Suprapubic skin (tissue), 4 donors: ENCODE data around the gene PCDH7. TPM values are rescaled to one million over a fixed set of nuclear protein-coding genes. Genes with fewer than 3 reads are reported as not detected.
A peak's percentile ranks its signal among the peaks of the same experiment; 100 is the strongest.

ENCODE experiments used
- DNase-seq, 2 donors: peaks; one replicate each; pipeline ENCODE4 v3.0.0-alpha.2; 2019; ENCODE audit warnings: low spot score in 2 of 2
- H3K27ac ChIP-seq: fragments of 200-600 bp; sonication (generic); one replicate; pipeline ENCODE4 v1.5.1; 2019
- H3K27me3 ChIP-seq: fragments of 200-600 bp; sonication (generic); one replicate; pipeline ENCODE4 v1.5.1; 2019
- H3K36me3 ChIP-seq: fragments of 200-600 bp; sonication (generic); one replicate; pipeline ENCODE4 v1.5.1; 2019
- H3K4me1 ChIP-seq: fragments of 200-600 bp; sonication (generic); one replicate; pipeline ENCODE4 v1.5.1; 2019
- H3K4me3 ChIP-seq: fragments of 200-600 bp; sonication (generic); one replicate; pipeline ENCODE4 v1.5.1; 2019; ENCODE audit warnings: mild to moderate bottlenecking
- H3K9me3 ChIP-seq: fragments of 200-600 bp; sonication (generic); one replicate; pipeline ENCODE4 v1.5.1; 2019
- CTCF ChIP-seq, 2 donors: fragments of 200-600 bp in 1 of 2; fragments of 450-650 bp in 1 of 2; sonication (generic) in 1 of 2; IDR thresholded peaks; one replicate each; pipeline ENCODE4 v1.5.1; 2016 to 2019; ENCODE audit warnings: antibody characterized with exemption in 2 of 2, mild to moderate bottlenecking in 1 of 2, moderate library complexity in 1 of 2
- EP300 ChIP-seq: sonication (generic); formaldehyde crosslinking; IDR thresholded peaks from one replicate; pipeline ENCODE4 v1.6.1; 2017; ENCODE audit warnings: antibody characterized with exemption
- POLR2A ChIP-seq, 2 donors: fragments of 450-650 bp; IDR thresholded peaks; one replicate each; pipeline ENCODE4 v1.6.1; 2017; ENCODE audit warnings: antibody characterized with exemption in 2 of 2, mild to moderate bottlenecking in 2 of 2, moderate library complexity in 2 of 2
- POLR2AphosphoS5 ChIP-seq, 3 donors: sonication (generic); formaldehyde crosslinking; IDR thresholded peaks; one replicate each; pipeline ENCODE4 v1.6.1; 2017; ENCODE audit warnings: antibody characterized with exemption in 3 of 3
- WGBS: methylation state at CpG from one replicate; pipeline ENCODE4 v1.1.5; 2018; 5-methylcytosine and 5-hydroxymethylcytosine counted together
- total RNA-seq, 4 donors: library from RNA; depleted of rRNA; stranded (reverse); fragments of >200 nt; gene quantifications; one replicate each; pipeline ENCODE4 v1.1.0, GENCODE V29; 2016

Gene PCDH7
- 10 to 100 TPM; 38.1 to 70.0 (median 44.0) TPM for total RNA-seq

GRCh38 chr4:30720021-30720660 is at the start of gene PCDH7:
Gene PCDH7, plus strand, starts transcription at chr4:30720369. Its CDS starts 1,054 bp downstream, at chr4:30721423.
- TF ChIP-seq CTCF (IDR thresholded peaks at IDR 0.05) (no peak), EP300 (no peak), POLR2A (IDR thresholded peaks at IDR 0.05) (no peak), POLR2AphosphoS5 (IDR thresholded peaks at IDR 0.05) (no peak)
- Histone ChIP-seq H3K4me3 (peak within 1 kb of the TSS; percentile 74), H3K9me3 (no peaks in the 10 kb centered on the region), H3K4me1 (peaks cover 61% of the 10 kb centered on the region), H3K27ac (peak within 1 kb of the TSS; percentile 65), H3K27me3 (peaks cover 44% of the 10 kb centered on the region), H3K36me3 (no peaks in the 10 kb centered on the region)
- WGBS, result under 1% methylated on average over 35 of the region's 44 CpGs
- no peak for DNase-seq

- TF ChIP-seq CTCF (IDR thresholded peaks at IDR 0.05) (no peak), POLR2A (IDR thresholded peaks at IDR 0.05) (no peak), EP300 (no peak), POLR2AphosphoS5 (IDR thresholded peaks at IDR 0.05) (no peak)
- WGBS, result 83% methylated on average over 3 of the region's 3 CpGs
- no peak for DNase-seq
Observed at GRCh38 chr4:30671926-30672448, 48.2 kb upstream of the PCDH7 start.

GRCh38 chr4:30696191-30696590 is 24.0 kb upstream of the PCDH7 start:
- H3K27ac ChIP-seq, result no peak overlapping the region
- no peak for DNase-seq
- no peaks in the 10 kb centered on the region for H3K36me3 ChIP-seq
- H3K4me3 ChIP-seq, result no peak overlapping the region
- no peak for TF ChIP-seq POLR2A (IDR thresholded peaks at IDR 0.05)
- no peak for TF ChIP-seq POLR2AphosphoS5 (IDR thresholded peaks at IDR 0.05)
- TF ChIP-seq CTCF (IDR thresholded peaks at IDR 0.05), result no peak
- no peak for TF ChIP-seq EP300
- H3K27me3 ChIP-seq, result no peaks in the 10 kb centered on the region
- H3K4me1 ChIP-seq, result no peaks in the 10 kb centered on the region
- H3K9me3 ChIP-seq, result no peaks in the 10 kb centered on the region

More at GRCh38 chr4:30671926-30672448, 48.2 kb upstream of the PCDH7 start:
- Histone ChIP-seq H3K4me3 (no peak overlapping the region), H3K36me3 (no peaks in the 10 kb centered on the region), H3K27me3 (no peaks in the 10 kb centered on the region), H3K27ac (no peak overlapping the region), H3K4me1 (no peaks in the 10 kb centered on the region), H3K9me3 (no peaks in the 10 kb centered on the region)

GRCh38 chr4:30714408-30715031 is 5.6 kb upstream of the PCDH7 start:
- Histone ChIP-seq H3K36me3 (no peaks in the 10 kb centered on the region), H3K27ac (no peak overlapping the region), H3K4me1 (peaks cover 27% of the 10 kb centered on the region), H3K9me3 (no peaks in the 10 kb centered on the region), H3K27me3 (peaks cover 16% of the 10 kb centered on the region), H3K4me3 (no peak overlapping the region)
- no peak for TF ChIP-seq POLR2A (IDR thresholded peaks at IDR 0.05)
- peak; percentile 17 to 56 for TF ChIP-seq CTCF (IDR thresholded peaks at IDR 0.05)
- no peak for DNase-seq
- WGBS, result 38% methylated on average over 6 of the region's 6 CpGs

GRCh38 chr4:30716158-30716557 is 4.0 kb upstream of the PCDH7 start:
- Histone ChIP-seq H3K4me3 (peak overlapping the region; percentile 74), H3K4me1 (peaks cover 42% of the 10 kb centered on the region), H3K36me3 (no peaks in the 10 kb centered on the region), H3K27me3 (peaks cover 22% of the 10 kb centered on the region), H3K27ac (no peak overlapping the region), H3K9me3 (no peaks in the 10 kb centered on the region)
- WGBS, result 5% methylated on average over 6 of the region's 6 CpGs
- TF ChIP-seq CTCF (IDR thresholded peaks at IDR 0.05), result peak in 1 of 2 donors; percentile 26
- TF ChIP-seq POLR2AphosphoS5 (IDR thresholded peaks at IDR 0.05), result no peak
- no peak for TF ChIP-seq POLR2A (IDR thresholded peaks at IDR 0.05)
- no peak for TF ChIP-seq EP300
- DNase-seq, result no peak
